Measurements from ENCODE around the gene NUAK2.
A peak's percentile ranks its signal among the peaks of the same experiment; 100 is the strongest.

NUAK2 gene

DNA sequence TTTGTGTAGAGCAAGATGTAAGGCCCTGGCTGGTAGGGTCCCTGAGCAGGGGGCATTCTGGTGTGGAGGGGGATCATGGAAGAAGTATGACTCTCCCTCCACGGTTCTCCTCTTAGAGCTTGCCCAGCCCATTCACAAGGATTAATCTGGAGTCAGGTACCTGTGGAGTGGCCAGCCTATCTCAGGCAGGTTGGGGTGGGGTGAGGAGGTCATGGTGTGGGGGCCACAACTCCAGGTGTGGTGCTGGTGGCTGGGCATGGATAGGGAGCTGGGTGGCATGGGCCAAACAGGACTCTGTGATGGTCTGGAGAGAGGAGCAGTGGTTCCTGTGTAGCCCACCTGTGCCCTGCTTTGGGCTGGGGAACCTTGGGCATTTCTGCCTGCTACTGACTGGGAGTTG lies 61.5 kb downstream of the NUAK2 start:
- Histone ChIP-seq H3K14ac (ENCODE audit: low read length) (peak overlapping the region; percentile 14), H4K91ac (ENCODE audit: low read depth, low read length, poor library complexity) (no peak overlapping the region), H3K27me3 (ENCODE audit: control insufficient read depth in 3 of 3, insufficient read depth in 3 of 3, low read depth in 1 of 3, low read length in 3 of 3) (no peaks in the 10 kb centered on the region), H3K9ac (ENCODE audit: low read depth, low read length, poor library complexity) (peak overlapping the region; percentile 30), H4K8ac (ENCODE audit: low read depth, low read length) (no peak overlapping the region), H3K4ac (ENCODE audit: low read length) (no peak overlapping the region), H2BK120ac (ENCODE audit: low read depth, low read length) (no peak overlapping the region), H3K79me1 (ENCODE audit: low read depth, low read length) (no peaks in the 10 kb centered on the region), H2BK15ac (ENCODE audit: low read length) (no peak overlapping the region), H2BK5ac (ENCODE audit: low read length) (no peak overlapping the region), H3K4me2 (ENCODE audit: insufficient read depth, low read length, poor library complexity, severe bottlenecking) (no peak overlapping the region), H3K9me3 (replicated peaks in 1 of 2; ENCODE audit: control insufficient read depth in 2 of 2, insufficient read depth in 1 of 2, low read depth in 1 of 2, low read length in 2 of 2) (no peaks in the 10 kb centered on the region), H3K27ac (replicated peaks; ENCODE audit: low read length) (no peak overlapping the region), H3K23ac (ENCODE audit: low read depth, low read length, poor library complexity) (peak overlapping the region; percentile 44), H3K4me3 (ENCODE audit: low read length in 2 of 2) (peak overlapping the region in 1 of 2 donors; percentile 19), H2AK5ac (ENCODE audit: low read depth, low read length) (peak overlapping the region; percentile 54), H2AFZ (ENCODE audit: low read length) (no peak overlapping the region), H3K18ac (ENCODE audit: low read length) (no peak overlapping the region), H2BK12ac (ENCODE audit: low read length) (no peak overlapping the region), H3K36me3 (replicated peaks in 1 of 2; ENCODE audit: control insufficient read depth in 2 of 2, insufficient read depth in 2 of 2, low read length in 2 of 2) (no peaks in the 10 kb centered on the region), H3K4me1 (ENCODE audit: control insufficient read depth in 2 of 2, insufficient read depth in 1 of 2, low read depth in 1 of 2, low read length in 2 of 2) (peaks cover 9 to 12% of the 10 kb centered on the region in 2 donors)
- no CpG with 5 or more reads among the region's 1 CpG for WGBS, 2 donors (ENCODE audit: extremely low coverage in 2 of 2, insufficient read length in 2 of 2, insufficient replicate concordance in 1 of 2)
- DNase-seq (ENCODE audit: low spot score), result no peak

DNA sequence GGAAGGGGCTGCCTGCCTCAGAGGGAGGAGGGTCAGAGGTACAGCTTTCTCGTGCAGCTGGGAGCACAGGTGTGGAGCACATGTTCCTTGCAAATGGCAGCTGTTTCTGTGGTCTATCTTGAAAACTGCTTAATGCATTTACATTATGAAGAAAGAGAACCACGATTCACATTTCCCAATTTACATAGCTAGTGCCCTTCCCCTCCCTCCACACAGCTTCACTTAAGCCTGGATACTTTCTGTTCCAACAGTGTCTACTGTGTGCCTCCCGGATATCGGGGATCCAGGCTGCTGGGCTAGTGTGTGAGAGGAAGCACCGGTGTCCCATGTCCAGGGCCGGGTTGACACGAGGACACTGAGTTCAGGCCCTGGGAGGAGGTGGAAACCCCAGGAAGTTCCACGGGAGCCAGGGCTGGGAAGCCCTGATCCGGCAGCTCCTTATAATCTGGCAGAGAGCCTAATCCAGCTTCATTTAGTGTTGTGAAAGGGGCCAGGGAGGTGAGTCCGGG lies 62.2 kb downstream of the NUAK2 start:
- WGBS, 2 donors (ENCODE audit: extremely low coverage in 2 of 2, insufficient read length in 2 of 2, insufficient replicate concordance in 1 of 2), result no CpG with 5 or more reads among the region's 10 CpGs
- H3K79me1 ChIP-seq (ENCODE audit: low read depth, low read length), result no peaks in the 10 kb centered on the region
- H3K9ac ChIP-seq (ENCODE audit: low read depth, low read length, poor library complexity), result no peak overlapping the region
- no peak for DNase-seq (ENCODE audit: low spot score)
- no peaks in the 10 kb centered on the region for H3K27me3 ChIP-seq (ENCODE audit: control insufficient read depth in 3 of 3, insufficient read depth in 3 of 3, low read depth in 1 of 3, low read length in 3 of 3)
- H3K4me2 ChIP-seq (ENCODE audit: insufficient read depth, low read length, poor library complexity, severe bottlenecking), result no peak overlapping the region
- H2BK15ac ChIP-seq (ENCODE audit: low read length), result no peak overlapping the region
- H2BK12ac ChIP-seq (ENCODE audit: low read length), result no peak overlapping the region
- H3K18ac ChIP-seq (ENCODE audit: low read length), result no peak overlapping the region
- no peak overlapping the region for H2AK5ac ChIP-seq (ENCODE audit: low read depth, low read length)
- no peak overlapping the region for H2AFZ ChIP-seq (ENCODE audit: low read length)
- H3K9me3 ChIP-seq (replicated peaks in 1 of 2; ENCODE audit: control insufficient read depth in 2 of 2, insufficient read depth in 1 of 2, low read depth in 1 of 2, low read length in 2 of 2), result no peaks in the 10 kb centered on the region
- no peak overlapping the region for H3K4me3 ChIP-seq (ENCODE audit: low read length in 2 of 2)
- no peak overlapping the region for H3K27ac ChIP-seq (replicated peaks; ENCODE audit: low read length)
- H4K91ac ChIP-seq (ENCODE audit: low read depth, low read length, poor library complexity), result no peak overlapping the region
- no peak overlapping the region for H3K23ac ChIP-seq (ENCODE audit: low read depth, low read length, poor library complexity)
- peak overlapping the region; percentile 2 for H3K14ac ChIP-seq (ENCODE audit: low read length)
- no peak overlapping the region for H2BK120ac ChIP-seq (ENCODE audit: low read depth, low read length)
- H2BK5ac ChIP-seq (ENCODE audit: low read length), result no peak overlapping the region
- no peak overlapping the region for H4K8ac ChIP-seq (ENCODE audit: low read depth, low read length)
- peaks cover 9 to 12% of the 10 kb centered on the region in 2 donors for H3K4me1 ChIP-seq (ENCODE audit: control insufficient read depth in 2 of 2, insufficient read depth in 1 of 2, low read depth in 1 of 2, low read length in 2 of 2)
- H3K36me3 ChIP-seq (replicated peaks in 1 of 2; ENCODE audit: control insufficient read depth in 2 of 2, insufficient read depth in 2 of 2, low read length in 2 of 2), result no peaks in the 10 kb centered on the region
- no peak overlapping the region for H3K4ac ChIP-seq (ENCODE audit: low read length)

DNA sequence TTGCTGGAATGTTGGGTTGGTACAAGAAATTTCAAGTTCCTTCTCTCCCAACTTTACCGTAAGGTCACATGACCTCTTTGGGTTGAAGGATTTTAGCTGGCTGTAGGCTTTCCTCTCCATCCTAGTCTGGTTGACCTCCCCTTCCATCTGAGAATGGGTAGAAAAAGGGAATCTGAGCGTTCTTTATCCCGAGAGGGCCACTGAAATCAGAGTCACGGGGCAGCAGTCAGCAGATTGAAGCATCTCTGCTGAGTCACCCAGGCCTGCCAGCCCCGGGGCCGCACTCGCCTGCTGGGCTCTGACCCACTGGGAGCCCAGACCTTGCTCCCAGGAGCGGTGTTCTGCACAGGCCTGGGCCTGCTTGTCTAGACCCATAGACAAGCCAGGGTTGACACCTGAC lies 62.8 kb downstream of the NUAK2 start:
- WGBS, 2 donors (ENCODE audit: extremely low coverage in 2 of 2, insufficient read length in 2 of 2, insufficient replicate concordance in 1 of 2), result no CpG with 5 or more reads among the region's 8 CpGs
- no peak for DNase-seq (ENCODE audit: low spot score)
- no peak overlapping the region for H3K9ac ChIP-seq (ENCODE audit: low read depth, low read length, poor library complexity)
- H3K36me3 ChIP-seq (replicated peaks in 1 of 2; ENCODE audit: control insufficient read depth in 2 of 2, insufficient read depth in 2 of 2, low read length in 2 of 2), result peaks cover 0 to 2% of the 10 kb centered on the region in 2 donors
- no peak overlapping the region for H2BK120ac ChIP-seq (ENCODE audit: low read depth, low read length)
- no peak overlapping the region for H3K23ac ChIP-seq (ENCODE audit: low read depth, low read length, poor library complexity)
- H2AFZ ChIP-seq (ENCODE audit: low read length), result no peak overlapping the region
- no peak overlapping the region for H3K27ac ChIP-seq (replicated peaks; ENCODE audit: low read length)
- no peak overlapping the region for H2BK15ac ChIP-seq (ENCODE audit: low read length)
- no peak overlapping the region for H3K4ac ChIP-seq (ENCODE audit: low read length)
- H2BK5ac ChIP-seq (ENCODE audit: low read length), result no peak overlapping the region
- no peak overlapping the region for H3K4me3 ChIP-seq (ENCODE audit: low read length in 2 of 2)
- H3K4me2 ChIP-seq (ENCODE audit: insufficient read depth, low read length, poor library complexity, severe bottlenecking), result no peak overlapping the region
- H3K9me3 ChIP-seq (replicated peaks in 1 of 2; ENCODE audit: control insufficient read depth in 2 of 2, insufficient read depth in 1 of 2, low read depth in 1 of 2, low read length in 2 of 2), result no peaks in the 10 kb centered on the region
- no peaks in the 10 kb centered on the region for H3K79me1 ChIP-seq (ENCODE audit: low read depth, low read length)
- no peak overlapping the region for H3K18ac ChIP-seq (ENCODE audit: low read length)
- no peak overlapping the region for H2AK5ac ChIP-seq (ENCODE audit: low read depth, low read length)
- no peaks in the 10 kb centered on the region for H3K27me3 ChIP-seq (ENCODE audit: control insufficient read depth in 3 of 3, insufficient read depth in 3 of 3, low read depth in 1 of 3, low read length in 3 of 3)
- H3K14ac ChIP-seq (ENCODE audit: low read length), result no peak overlapping the region
- no peak overlapping the region for H2BK12ac ChIP-seq (ENCODE audit: low read length)
- H3K4me1 ChIP-seq (ENCODE audit: control insufficient read depth in 2 of 2, insufficient read depth in 1 of 2, low read depth in 1 of 2, low read length in 2 of 2), result peaks cover 9 to 12% of the 10 kb centered on the region in 2 donors
- no peak overlapping the region for H4K8ac ChIP-seq (ENCODE audit: low read depth, low read length)
- H4K91ac ChIP-seq (ENCODE audit: low read depth, low read length, poor library complexity), result no peak overlapping the region

DNA sequence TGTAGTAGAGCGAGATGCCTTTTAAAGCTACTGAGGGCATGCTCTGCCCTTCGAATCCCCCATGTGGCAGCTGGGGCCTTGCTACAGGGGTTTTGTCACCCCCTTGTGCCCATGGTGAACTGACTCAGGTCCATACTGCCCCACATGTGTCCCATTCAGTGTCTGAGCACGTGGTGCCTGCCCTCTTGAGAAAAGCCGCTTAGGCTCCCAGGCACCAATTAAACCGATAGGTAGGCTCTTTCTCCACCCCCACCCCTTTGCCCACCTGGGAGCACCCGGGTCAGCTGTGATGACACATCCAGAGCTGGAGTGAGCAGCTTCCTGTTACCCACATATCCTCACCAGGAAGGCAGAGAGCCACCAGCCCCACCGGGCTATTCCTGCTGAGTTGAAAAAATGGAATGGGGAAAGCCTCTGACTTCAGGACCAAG lies 63.3 kb downstream of the NUAK2 start:
- Histone ChIP-seq H3K18ac (ENCODE audit: low read length) (peak overlapping the region; percentile 45), H4K91ac (ENCODE audit: low read depth, low read length, poor library complexity) (no peak overlapping the region), H3K9me3 (replicated peaks in 1 of 2; ENCODE audit: control insufficient read depth in 2 of 2, insufficient read depth in 1 of 2, low read depth in 1 of 2, low read length in 2 of 2) (no peaks in the 10 kb centered on the region), H2AFZ (ENCODE audit: low read length) (no peak overlapping the region), H3K79me1 (ENCODE audit: low read depth, low read length) (no peaks in the 10 kb centered on the region), H2BK12ac (ENCODE audit: low read length) (no peak overlapping the region), H3K14ac (ENCODE audit: low read length) (no peak overlapping the region), H3K36me3 (replicated peaks in 1 of 2; ENCODE audit: control insufficient read depth in 2 of 2, insufficient read depth in 2 of 2, low read length in 2 of 2) (peaks cover 0 to 2% of the 10 kb centered on the region in 2 donors), H2BK15ac (ENCODE audit: low read length) (no peak overlapping the region), H2AK5ac (ENCODE audit: low read depth, low read length) (peak overlapping the region; percentile 31), H3K4me3 (ENCODE audit: low read length in 2 of 2) (no peak overlapping the region), H3K27ac (replicated peaks; ENCODE audit: low read length) (no peak overlapping the region), H4K8ac (ENCODE audit: low read depth, low read length) (no peak overlapping the region), H3K4me1 (ENCODE audit: control insufficient read depth in 2 of 2, insufficient read depth in 1 of 2, low read depth in 1 of 2, low read length in 2 of 2) (peaks cover 9 to 12% of the 10 kb centered on the region in 2 donors), H3K23ac (ENCODE audit: low read depth, low read length, poor library complexity) (peak overlapping the region; percentile 39), H3K27me3 (ENCODE audit: control insufficient read depth in 3 of 3, insufficient read depth in 3 of 3, low read depth in 1 of 3, low read length in 3 of 3) (no peaks in the 10 kb centered on the region), H3K4ac (ENCODE audit: low read length) (no peak overlapping the region), H2BK120ac (ENCODE audit: low read depth, low read length) (no peak overlapping the region), H3K4me2 (ENCODE audit: insufficient read depth, low read length, poor library complexity, severe bottlenecking) (no peak overlapping the region), H3K9ac (ENCODE audit: low read depth, low read length, poor library complexity) (no peak overlapping the region), H2BK5ac (ENCODE audit: low read length) (peak overlapping the region; percentile 42)
- no peak for DNase-seq (ENCODE audit: low spot score)
- no CpG with 5 or more reads among the region's 7 CpGs for WGBS, 2 donors (ENCODE audit: extremely low coverage in 2 of 2, insufficient read length in 2 of 2, insufficient replicate concordance in 1 of 2)

All from neuronal stem cell (in vitro differentiated cells).